Spleen (tissue), 11 donors: ENCODE measurements around the gene HEMK1. TPM values are rescaled to one million over a fixed set of nuclear protein-coding genes. Genes with fewer than 3 reads are reported as not detected.

Source experiments
- DNase-seq: peaks from one replicate; pipeline ENCODE4 v3.0.0-alpha.2; 2020
- H3K27ac ChIP-seq, 8 donors: fragments of 200-600 bp; sonication (generic) in 7 of 8; 1 replicate in 4 of 8; 2 replicates in 4 of 8; pipeline versions ENCODE4 v1.5.0 to v1.8.0; 2016 to 2021; ENCODE audit warnings: inconsistent platforms in 4 of 8, mild to moderate bottlenecking in 4 of 8, moderate library complexity in 1 of 8
- H3K27me3 ChIP-seq, 7 donors: fragments of 200-600 bp; sonication (generic) in 6 of 7; replicated peaks in 1 of 7; 1 replicate in 4 of 7; 2 replicates in 3 of 7; pipeline versions ENCODE4 v1.5.0 to v1.8.0; 2016 to 2021; ENCODE audit warnings: inconsistent platforms in 3 of 7, mild to moderate bottlenecking in 1 of 7
- H3K36me3 ChIP-seq, 6 donors: fragments of 200-600 bp; sonication (generic) in 5 of 6; 1 replicate in 4 of 6; 2 replicates in 2 of 6; pipeline versions ENCODE4 v1.5.0 to v1.8.0; 2016 to 2021; ENCODE audit warnings: inconsistent platforms in 2 of 6
- H3K4me1 ChIP-seq, 6 donors: fragments of 200-600 bp; sonication (generic) in 5 of 6; 1 replicate in 3 of 6; 2 replicates in 3 of 6; pipeline versions ENCODE4 v1.5.0 to v1.8.0; 2016 to 2021; ENCODE audit warnings: inconsistent platforms in 3 of 6
- H3K4me3 ChIP-seq, 8 donors: fragments of 200-600 bp; sonication (generic) in 7 of 8; 1 replicate in 4 of 8; 2 replicates in 4 of 8; pipeline versions ENCODE4 v1.5.0 to v1.8.0; 2016 to 2021; ENCODE audit warnings: inconsistent platforms in 4 of 8, mild to moderate bottlenecking in 4 of 8, moderate library complexity in 2 of 8
- H3K9me3 ChIP-seq, 8 donors: fragments of 200-600 bp; sonication (generic) in 7 of 8; 1 replicate in 4 of 8; 2 replicates in 4 of 8; pipeline versions ENCODE4 v1.5.0 to v1.8.0; 2016 to 2021; ENCODE audit warnings: inconsistent platforms in 4 of 8
- CTCF ChIP-seq, 11 experiments: fragments of 200-600 bp in 7 of 11; fragments of 450-650 bp in 4 of 11; sonication (generic) in 4 of 11; IDR thresholded peaks in 8 of 11; conservative IDR thresholded peaks in 3 of 11; 1 replicate in 7 of 11; 2 replicates in 4 of 11; pipeline versions ENCODE4 v1.4.0 to v1.8.0; 2016 to 2021; ENCODE audit warnings: antibody characterized with exemption in 11 of 11, inconsistent platforms in 4 of 11, mild to moderate bottlenecking in 1 of 11
- POLR2A ChIP-seq, 3 donors: fragments of 450-650 bp; IDR thresholded peaks; one replicate each; pipeline ENCODE4 v1.5.1; 2017; ENCODE audit warnings: antibody characterized with exemption in 3 of 3, mild to moderate bottlenecking in 1 of 3
- POLR2AphosphoS5 ChIP-seq, 3 donors: sonication (generic); formaldehyde crosslinking; IDR thresholded peaks; one replicate each; pipeline ENCODE4 v1.5.1; 2017; ENCODE audit warnings: antibody characterized with exemption in 3 of 3
- WGBS, 5 donors: extraction: QIAGEN DNeasy Blood & Tissue Kit in 3 of 5; methylation state at CpG; one replicate each; pipeline versions ENCODE4 v1.1.5 to v1.1.7; 2013 to 2018; 5-methylcytosine and 5-hydroxymethylcytosine counted together
- intact Hi-C: fragments of 100-400 bp; cut with DNase I; formaldehyde crosslinking; loops from one replicate; pipeline ENCODE4 v1.15.0; 2023; ENCODE audit warnings: low total_unique reads
- polyA plus RNA-seq, 3 donors: library from polyadenylated mRNA; stranded (reverse); fragments of 200-250 nt; gene quantifications; one replicate each; pipeline ENCODE4 v1.2.1, GENCODE V29; 2013
- total RNA-seq, 7 donors: library from RNA; depleted of rRNA in 3 of 7; stranded (reverse); fragments of >200 nt in 3 of 7; fragmentation: NEBNext Ultra II Directional in 4 of 7; extraction: Animal tissue kit (Norgen Biotek cat#: 25700) in 4 of 7; gene quantifications; one replicate each; pipeline versions ENCODE4 v1.1.0 to v1.2.1, GENCODE V29; 2016 to 2021
- donor health status: healthy with polysubstance abuse.
- donor health status: DM: no; HTN: no; CAD: no; lungs with moderate emphysema.
- donor health status: DM: no; HTN: no; CAD: no.
- donor health status: Bipolar disorder and iron deficiency.
- donor health status: healthy.
- donor health status: DM: no; HTN: no; CAD: no.
- donor health status: DM: yes; HTN: yes; CAD: no.

The HEMK1 gene
- total and polyA plus RNA-seq, 10 donors, result 7.6 to 45.2 (median 20.8) TPM

GRCh38 chr3:50564321-50564720, 5.0 kb upstream of the HEMK1 start:
- whole genome bisulfite sequencing, 5 donors, result 76 to 94% (median 80%) methylated on average over 1 of the region's 1 CpG
- Histone ChIP-seq H3K4me3 (no peak overlapping the region), H3K9me3 (no peaks in the 10 kb centered on the region), H3K36me3 (no peaks in the 10 kb centered on the region), H3K27me3 (no peaks in the 10 kb centered on the region), H3K4me1 (peaks cover 11 to 28% (median 24%) of the 10 kb centered on the region in 6 donors), H3K27ac (no peak overlapping the region)
- no peak for DNase-seq
- intact Hi-C loops, result no loop called here
- TF ChIP-seq CTCF (IDR thresholded peaks at IDR 0.05 in 8 of 11, conservative IDR thresholded peaks at IDR 0.05 in 3 of 11), result no peak

- Histone ChIP-seq H3K27me3 (no peaks in the 10 kb centered on the region), H3K4me3 (peak overlapping the region; percentile 32 to 79 (median 66)), H3K27ac (peak overlapping the region in 6 of 8 donors; percentile 29 to 93 (median 91)), H3K4me1 (peaks cover 22 to 53% (median 43%) of the 10 kb centered on the region in 6 donors), H3K36me3 (peaks cover 0 to 6% (median 0%) of the 10 kb centered on the region in 6 donors), H3K9me3 (no peaks in the 10 kb centered on the region)
- TF ChIP-seq POLR2A (IDR thresholded peaks at IDR 0.05), result no peak
- TF ChIP-seq POLR2AphosphoS5 (IDR thresholded peaks at IDR 0.05), result no peak
- intact Hi-C loops, result no loop called here
- 12 to 31% (median 23%) methylated on average over 10 to 11 of the region's 11 CpGs for WGBS, 5 donors
- no peak for DNase-seq
Observed at GRCh38 chr3:50567011-50567385, 2.3 kb upstream of the HEMK1 start.

GRCh38 chr3:50567386-50568167, 1.7 kb upstream of the HEMK1 start, which contains the start of gene C3orf18:
Gene C3orf18, minus strand, starts transcription at chr3:50567747. Its CDS starts 2,048 bp downstream, at chr3:50565699.
- peaks cover 27 to 59% (median 49%) of the 10 kb centered on the region in 6 donors for H3K4me1 ChIP-seq
- TF ChIP-seq POLR2AphosphoS5 (IDR thresholded peaks at IDR 0.05) (peak; percentile 67 to 82 (median 79)), CTCF (IDR thresholded peaks at IDR 0.05 in 8 of 11, conservative IDR thresholded peaks at IDR 0.05 in 3 of 11) (peak in 2 of 11 experiments; percentile 17 to 26), POLR2A (IDR thresholded peaks at IDR 0.05) (no peak)
- 1 to 5% (median 3%) methylated on average over 20 to 53 of the region's 53 CpGs for WGBS, 5 donors

GRCh38 chr3:50570508-50571279, 1.4 kb downstream of the HEMK1 start:
- Histone ChIP-seq H3K27ac (peak overlapping the region in 6 of 8 donors; percentile 91 to 93 (median 92)), H3K4me3 (peak overlapping the region in 2 of 8 donors; percentile 54 to 79), H3K4me1 (peaks cover 27 to 89% (median 73%) of the 10 kb centered on the region in 6 donors), H3K27me3 (no peaks in the 10 kb centered on the region), H3K9me3 (no peaks in the 10 kb centered on the region), H3K36me3 (peaks cover 0 to 37% (median 0%) of the 10 kb centered on the region in 6 donors)
- TF ChIP-seq POLR2AphosphoS5 (IDR thresholded peaks at IDR 0.05), result no peak
- no peak for TF ChIP-seq POLR2A (IDR thresholded peaks at IDR 0.05)
- no peak for TF ChIP-seq CTCF (IDR thresholded peaks at IDR 0.05 in 8 of 11, conservative IDR thresholded peaks at IDR 0.05 in 3 of 11)
- intact Hi-C loops, result no loop called here
- 78 to 85% (median 83%) methylated on average over 5 of the region's 5 CpGs for WGBS, 5 donors
- DNase-seq, result no peak

More at GRCh38 chr3:50567386-50568167, 1.7 kb upstream of the HEMK1 start, which contains the start of gene C3orf18:
- peak within 1 kb of the TSS; percentile 60 to 88 (median 78) for H3K4me3 ChIP-seq
- intact Hi-C loops, result no loop called here
- H3K9me3 ChIP-seq, result no peaks in the 10 kb centered on the region
- H3K27me3 ChIP-seq, result no peaks in the 10 kb centered on the region
- peaks cover 0 to 9% (median 0%) of the 10 kb centered on the region in 6 donors for H3K36me3 ChIP-seq
- DNase-seq, result peak; percentile 98
- peak within 1 kb of the TSS; percentile 27 to 93 (median 91) for H3K27ac ChIP-seq
